ENCODE data around the gene EPAS1.

EPAS1 gene

GRCh38 chr2:46270384-46270783, 26.8 kb upstream of the EPAS1 start:
- DNase-seq (ENCODE audit: low read depth), result peak; percentile 27
- H3K4me3 ChIP-seq (ENCODE audit: low read length), result no peak overlapping the region
- TF ChIP-seq, protein P1, sequence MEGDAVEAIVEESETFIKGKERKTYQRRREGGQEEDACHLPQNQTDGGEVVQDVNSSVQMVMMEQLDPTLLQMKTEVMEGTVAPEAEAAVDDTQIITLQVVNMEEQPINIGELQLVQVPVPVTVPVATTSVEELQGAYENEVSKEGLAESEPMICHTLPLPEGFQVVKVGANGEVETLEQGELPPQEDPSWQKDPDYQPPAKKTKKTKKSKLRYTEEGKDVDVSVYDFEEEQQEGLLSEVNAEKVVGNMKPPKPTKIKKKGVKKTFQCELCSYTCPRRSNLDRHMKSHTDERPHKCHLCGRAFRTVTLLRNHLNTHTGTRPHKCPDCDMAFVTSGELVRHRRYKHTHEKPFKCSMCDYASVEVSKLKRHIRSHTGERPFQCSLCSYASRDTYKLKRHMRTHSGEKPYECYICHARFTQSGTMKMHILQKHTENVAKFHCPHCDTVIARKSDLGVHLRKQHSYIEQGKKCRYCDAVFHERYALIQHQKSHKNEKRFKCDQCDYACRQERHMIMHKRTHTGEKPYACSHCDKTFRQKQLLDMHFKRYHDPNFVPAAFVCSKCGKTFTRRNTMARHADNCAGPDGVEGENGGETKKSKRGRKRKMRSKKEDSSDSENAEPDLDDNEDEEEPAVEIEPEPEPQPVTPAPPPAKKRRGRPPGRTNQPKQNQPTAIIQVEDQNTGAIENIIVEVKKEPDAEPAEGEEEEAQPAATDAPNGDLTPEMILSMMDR (IDR thresholded peaks at IDR 0.05; ENCODE audit: insufficient read depth, low read depth, low read length, missing control alignments), result no peak

DNA sequence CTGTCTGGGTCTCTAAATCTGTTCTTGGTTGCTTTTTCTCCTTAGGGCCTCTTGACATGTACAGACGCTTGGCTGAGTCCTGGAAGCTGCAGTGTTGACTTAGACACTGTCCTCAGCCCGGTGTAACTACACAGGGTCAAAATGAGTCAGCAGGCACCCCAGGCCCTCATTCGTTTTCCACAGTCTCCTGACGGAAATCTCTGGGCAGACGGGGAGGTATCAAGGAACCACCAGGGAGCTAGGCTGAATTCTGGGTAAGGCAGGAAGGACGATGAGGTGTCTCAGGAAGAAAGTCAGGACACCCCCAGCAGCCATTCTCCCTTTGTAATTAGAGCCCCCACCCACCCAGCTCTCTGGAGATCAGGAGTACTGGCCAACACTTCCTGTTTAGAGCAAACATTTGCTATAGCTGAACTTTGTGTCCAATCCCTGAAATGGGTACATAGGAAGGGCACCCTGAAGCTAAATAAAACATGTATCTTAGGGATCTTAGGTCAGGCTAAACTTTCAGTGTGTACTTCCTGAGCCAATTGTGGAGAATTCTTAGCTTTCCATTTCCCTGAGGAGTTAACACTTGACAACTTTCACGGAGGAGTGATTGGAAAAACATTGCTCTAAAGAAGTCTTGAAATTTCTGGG, 23.9 kb upstream of the EPAS1 start:
- TF ChIP-seq, protein P1 (IDR thresholded peaks at IDR 0.05; ENCODE audit: insufficient read depth, low read depth, low read length, missing control alignments), result no peak
- peak; percentile 22 for DNase-seq (ENCODE audit: low read depth)
- no peak overlapping the region for H3K4me3 ChIP-seq (ENCODE audit: low read length)

DNA sequence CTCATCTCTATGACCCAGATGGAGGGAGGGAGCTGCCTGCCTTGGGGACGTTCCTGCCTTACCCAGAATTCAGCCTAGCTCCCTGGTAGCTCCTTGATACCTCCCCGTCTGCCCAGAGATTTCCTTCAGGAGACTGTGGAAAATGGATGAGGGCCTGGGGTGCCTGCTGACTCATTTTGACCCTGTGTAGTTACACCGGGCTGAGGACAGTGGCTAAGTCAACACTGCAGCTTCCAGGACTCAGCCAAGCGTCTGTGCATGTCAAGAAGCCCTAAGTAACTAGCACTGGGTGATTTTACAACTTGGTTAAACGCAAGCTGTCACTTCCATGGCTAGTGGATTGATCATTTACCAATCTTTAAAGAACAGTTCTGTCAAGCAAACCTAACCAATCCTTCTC, 23.3 kb upstream of the EPAS1 start:
- H3K4me3 ChIP-seq (ENCODE audit: low read length), result no peak overlapping the region
- TF ChIP-seq, protein P1 (IDR thresholded peaks at IDR 0.05; ENCODE audit: insufficient read depth, low read depth, low read length, missing control alignments), result no peak
- no peak for DNase-seq (ENCODE audit: low read depth)

- TF ChIP-seq, protein P1 (IDR thresholded peaks at IDR 0.05; ENCODE audit: insufficient read depth, low read depth, low read length, missing control alignments), result no peak
- no peak overlapping the region for H3K4me3 ChIP-seq (ENCODE audit: low read length)
- no peak for DNase-seq (ENCODE audit: low read depth)
Measured at GRCh38 chr2:46274586-46274985, 22.6 kb upstream of the EPAS1 start.

- no peak overlapping the region for H3K4me3 ChIP-seq (ENCODE audit: low read length)
- DNase-seq (ENCODE audit: low read depth), result no peak
- TF ChIP-seq, protein P1 (IDR thresholded peaks at IDR 0.05; ENCODE audit: insufficient read depth, low read depth, low read length, missing control alignments), result no peak
Measured at GRCh38 chr2:46275995-46276394, 21.2 kb upstream of the EPAS1 start.

DNA sequence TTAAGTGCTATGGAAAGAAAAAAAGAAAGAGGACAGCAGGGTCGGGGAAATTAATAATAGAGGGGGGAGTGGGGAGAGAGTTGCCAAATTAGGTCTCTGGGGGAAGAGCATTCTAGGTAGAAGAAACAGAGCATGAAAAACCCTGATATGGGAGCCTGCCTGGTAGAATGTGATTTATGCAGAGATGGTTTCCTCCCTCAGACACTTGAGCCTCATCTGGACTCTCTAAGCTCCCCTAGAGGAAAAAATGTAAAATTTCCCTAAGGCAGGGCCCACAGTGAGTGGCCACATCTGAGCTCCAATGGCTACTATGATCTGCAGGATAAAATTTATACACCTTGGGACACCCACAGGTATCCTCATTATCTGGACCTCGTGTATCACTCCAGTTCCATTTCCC, 20.6 kb upstream of the EPAS1 start:
- no peak overlapping the region for H3K4me3 ChIP-seq (ENCODE audit: low read length)
- TF ChIP-seq, protein P1 (IDR thresholded peaks at IDR 0.05; ENCODE audit: insufficient read depth, low read depth, low read length, missing control alignments), result peak; percentile 20
- peak; percentile 8 for DNase-seq (ENCODE audit: low read depth)

All from epithelial cell of esophagus (primary cell).